GM21786 (cell line): ENCODE measurements around the gene BCL7B.
"Not testable (repeated sequence)": the region's sequence is repeated elsewhere in the genome, so short reads cannot be mapped to it uniquely, and the experiment has no call there.

ENCODE experiments used
- ATAC-seq: cut with Tn5 transposase; IDR thresholded peaks from one replicate; pipeline ENCODE4 v1.9.1; 2021; ENCODE audit not compliant: unreplicated experiment

Gene BCL7B

GRCh38 chr7:73504017-73504416 is 53.5 kb downstream of the BCL7B start:
- no peak for ATAC-seq

GRCh38 chr7:73503229-73503628 is 54.3 kb downstream of the BCL7B start:
- ATAC-seq: no peak

GRCh38 chr7:73496626-73497025 is 60.9 kb downstream of the BCL7B start:
- ATAC-seq: no peak

GRCh38 chr7:73495507-73495906 is 62.0 kb downstream of the BCL7B start:
- not testable (repeated sequence) for ATAC-seq

- ATAC-seq: no peak
Measured at GRCh38 chr7:73489976-73490375, 67.5 kb downstream of the BCL7B start.

- no peak for ATAC-seq
Measured at GRCh38 chr7:73487486-73487885, 70.0 kb downstream of the BCL7B start.
